Renal cortex interstitium (tissue), 11 donors: ENCODE measurements around the gene FRS3. TPM values are rescaled to one million over a fixed set of nuclear protein-coding genes. Genes with fewer than 3 reads are reported as not detected.
A peak's percentile ranks its signal among the peaks of the same experiment; 100 is the strongest.

Experiments
- DNase-seq, 11 donors: peaks; one replicate each; pipeline ENCODE4 v3.0.0-alpha.2; 2013; ENCODE audit warnings: low read depth in 9 of 11, low spot score in 4 of 11; ENCODE audit errors: extremely low read depth in 1 of 11
- polyA plus RNA-seq, 3 donors: library from polyadenylated mRNA; unstranded; fragments of 120-200 nt; gene quantifications; one replicate each; pipeline ENCODE4 v1.2.1, GENCODE V29; 2013; ENCODE audit not compliant: insufficient read length in 3 of 3

FRS3 gene
- polyA plus RNA-seq, 3 donors: 4.4 to 7.8 (median 6.6) TPM

GRCh38 chr6:41734666-41735426 is 44.9 kb downstream of the FRS3 start:
- DNase-seq: peak; percentile 23 to 67 (median 51)

- peak; percentile 49 to 74 (median 65) for DNase-seq
Measured at GRCh38 chr6:41733707-41734665, 45.7 kb downstream of the FRS3 start.

- no peak for DNase-seq
Measured at GRCh38 chr6:41733360-41733706, 46.4 kb downstream of the FRS3 start.

- no peak for DNase-seq
Measured at GRCh38 chr6:41732591-41733359, 46.9 kb downstream of the FRS3 start.

GRCh38 chr6:41732149-41732548 is 47.6 kb downstream of the FRS3 start:
- no peak for DNase-seq

GRCh38 chr6:41731561-41732086 is 48.1 kb downstream of the FRS3 start:
- DNase-seq: no peak

- DNase-seq: no peak
Measured at GRCh38 chr6:41730531-41731436, 48.9 kb downstream of the FRS3 start.

GRCh38 chr6:41729624-41730023 is 50.1 kb downstream of the FRS3 start:
- DNase-seq: no peak

GRCh38 chr6:41728954-41729353 is 50.7 kb downstream of the FRS3 start:
- no peak for DNase-seq

GRCh38 chr6:41728073-41728936 is 51.4 kb downstream of the FRS3 start:
- DNase-seq: no peak

GRCh38 chr6:41727705-41728072 is 52.0 kb downstream of the FRS3 start:
- DNase-seq: no peak

- DNase-seq: no peak
Measured at GRCh38 chr6:41726876-41727275, 52.8 kb downstream of the FRS3 start.

- DNase-seq: no peak
Measured at GRCh38 chr6:41724586-41725501, 54.9 kb downstream of the FRS3 start.

- DNase-seq: no peak
Measured at GRCh38 chr6:41724228-41724580, 55.5 kb downstream of the FRS3 start.

- no peak for DNase-seq
Measured at GRCh38 chr6:41723530-41724227, 56.0 kb downstream of the FRS3 start.

- DNase-seq: no peak
Measured at GRCh38 chr6:41722969-41723529, 56.7 kb downstream of the FRS3 start.
